ENCODE measurements around the gene UBE2D2. TPM values are rescaled to one million over a fixed set of nuclear protein-coding genes. Genes with fewer than 3 reads are reported as not detected.
"Not testable (repeated sequence)": the region's sequence is repeated elsewhere in the genome, so short reads cannot be mapped to it uniquely, and the experiment has no call there.

The UBE2D2 gene
- total and polyA plus RNA-seq, 2 of the 13 experiments (the other 11 are each of a cell fraction or from before 2014, with no cell fraction given), result 79.1 to 109 TPM

GRCh38 chr5:139619861-139620260 is 58.7 kb downstream of the UBE2D2 start (continued):
- TF ChIP-seq ZNF33A (CRISPR knock-in tag; IDR thresholded peaks at IDR 0.05; ENCODE audit: borderline replicate concordance), result no peak
- no peak for TF ChIP-seq TBX2 (CRISPR knock-in tag; IDR thresholded peaks at IDR 0.05; ENCODE audit: borderline replicate concordance)
- no peak for TF ChIP-seq ATM (IDR thresholded peaks at IDR 0.05; ENCODE audit: borderline replicate concordance)
- TF ChIP-seq ADNP (CRISPR knock-in tag; IDR thresholded peaks at IDR 0.05), result no peak
- TF ChIP-seq ZNF768 (CRISPR knock-in tag; IDR thresholded peaks at IDR 0.05), result no peak
- TF ChIP-seq ZBTB42 (CRISPR knock-in tag; IDR thresholded peaks at IDR 0.05), result no peak
- TF ChIP-seq ZSCAN22 (CRISPR knock-in tag; IDR thresholded peaks at IDR 0.05), result no peak

GRCh38 chr5:139625398-139625797 is 64.3 kb downstream of the UBE2D2 start:
- H4K20me1 ChIP-seq (ENCODE audit: insufficient read depth, low read length); intact Hi-C loops (cut with micrococcal nuclease; ENCODE audit: unreplicated experiment); H3K9ac ChIP-seq (ENCODE audit: insufficient read depth, low read depth, low read length); H3K27me3 ChIP-seq (ENCODE audit: control insufficient read depth in 1 of 2, insufficient read depth in 2 of 2, low read length in 2 of 2); H3K27ac ChIP-seq (ENCODE audit: extremely low read length, insufficient read depth, low read length); ATAC-seq; H3K79me2 ChIP-seq (ENCODE audit: insufficient read depth, low read length); DNase-seq (ENCODE audit: low spot score); H3K4me3 ChIP-seq (replicated peaks in 1 of 3; ENCODE audit: insufficient read depth in 1 of 3, low read depth in 2 of 3, low read length in 3 of 3); H3K4me2 ChIP-seq (ENCODE audit: low read depth, low read length); H3K4me1 ChIP-seq (ENCODE audit: insufficient read depth, low read length); BruUV-seq (replicated peaks); H3K9me3 ChIP-seq (ENCODE audit: low read length); CTCF ChIA-PET (ENCODE audit: low intra/inter-chr PET ratio, low total read pairs); H2AFZ ChIP-seq (ENCODE audit: low read length); POLR2A ChIA-PET; FAIRE-seq: not testable (repeated sequence)
- in situ Hi-C loops (cut with HindIII; ENCODE audit: extremely low pct_ligation_motif_present, low pct_unique_long_range_greater_than_20kb), result loop anchor here (25.0 kb wide), 1 partner anchor 337 kb away; no protein-coding TSS in a partner anchor
- WGBS (ENCODE audit: low lambda C conversion rate), result 94% methylated on average over 5 of the region's 5 CpGs
- peaks cover 13 to 64% of the 10 kb centered on the region in 2 experiments for H3K36me3 ChIP-seq (replicated peaks in 1 of 2; ENCODE audit: control insufficient read depth in 1 of 2, insufficient read depth in 2 of 2, low read length in 2 of 2)

GRCh38 chr5:139630855-139631254 is 69.7 kb downstream of the UBE2D2 start:
- BruUV-seq (replicated peaks), result no TSS peak
- no peak overlapping the region for H3K4me3 ChIP-seq (replicated peaks in 1 of 3; ENCODE audit: insufficient read depth in 1 of 3, low read depth in 2 of 3, low read length in 3 of 3)
- TF ChIP-seq E2F5 (CRISPR knock-in tag; conservative IDR thresholded peaks at IDR 0.05) (no peak), ATF7-NPFF (CRISPR knock-in tag; IDR thresholded peaks at IDR 0.05; ENCODE audit: low read depth) (no peak), ZKSCAN1 (IDR thresholded peaks at IDR 0.05; ENCODE audit: low read length) (no peak), MTA3 (CRISPR knock-in tag; IDR thresholded peaks at IDR 0.05) (no peak), ZMAT3 (CRISPR knock-in tag; conservative IDR thresholded peaks at IDR 0.05) (no peak), TAF15 (IDR thresholded peaks at IDR 0.05; ENCODE audit: low read depth, low read length, poor library complexity, severe bottlenecking) (no peak), HMG20B (CRISPR knock-in tag; conservative IDR thresholded peaks at IDR 0.05) (no peak), ZNF232 (CRISPR knock-in tag; IDR thresholded peaks at IDR 0.05; ENCODE audit: borderline replicate concordance) (no peak), ZBTB7B (CRISPR knock-in tag; IDR thresholded peaks at IDR 0.05) (no peak), AGO1 (IDR thresholded peaks at IDR 0.05; ENCODE audit: low read depth, low read length, poor library complexity, severe bottlenecking) (no peak), BORCS8-MEF2B (CRISPR knock-in tag; IDR thresholded peaks at IDR 0.05) (no peak), ZSCAN9 (CRISPR knock-in tag; IDR thresholded peaks at IDR 0.05; ENCODE audit: borderline replicate concordance) (no peak), MXI1 (IDR thresholded peaks at IDR 0.05; ENCODE audit: borderline replicate concordance, low read depth, low read length) (no peak)

More at GRCh38 chr5:139630855-139631254, 69.7 kb downstream of the UBE2D2 start:
- intact Hi-C loops (cut with micrococcal nuclease; ENCODE audit: unreplicated experiment), result loop anchor here (10.0 kb wide), 1 partner anchor 214 kb away; no protein-coding TSS in a partner anchor
- Histone ChIP-seq H3K27ac (ENCODE audit: extremely low read length, insufficient read depth, low read length) (no peak overlapping the region), H3K79me2 (ENCODE audit: insufficient read depth, low read length) (no peaks in the 10 kb centered on the region), H3K9me3 (ENCODE audit: low read length) (no peaks in the 10 kb centered on the region), H3K36me3 (replicated peaks in 1 of 2; ENCODE audit: control insufficient read depth in 1 of 2, insufficient read depth in 2 of 2, low read length in 2 of 2) (peaks cover 5 to 34% of the 10 kb centered on the region in 2 experiments), H3K4me2 (ENCODE audit: low read depth, low read length) (no peak overlapping the region), H2AFZ (ENCODE audit: low read length) (no peak overlapping the region), H3K27me3 (ENCODE audit: control insufficient read depth in 1 of 2, insufficient read depth in 2 of 2, low read length in 2 of 2) (no peaks in the 10 kb centered on the region), H3K9ac (ENCODE audit: insufficient read depth, low read depth, low read length) (no peak overlapping the region), H3K4me1 (ENCODE audit: insufficient read depth, low read length) (peaks cover 33% of the 10 kb centered on the region), H4K20me1 (ENCODE audit: insufficient read depth, low read length) (no peaks in the 10 kb centered on the region)
- ChIA-PET CTCF (ENCODE audit: low intra/inter-chr PET ratio, low total read pairs) (no interaction called here), POLR2A (no interaction called here)
- no peak for ATAC-seq
- no peak for FAIRE-seq
- in situ Hi-C loops (cut with HindIII; ENCODE audit: extremely low pct_ligation_motif_present, low pct_unique_long_range_greater_than_20kb), result loop anchor here (25.0 kb wide), 1 partner anchor 331 kb away; no protein-coding TSS in a partner anchor
- DNase-seq (ENCODE audit: low spot score), result no peak
